GM21526 (cell line): Measurements from ENCODE around the gene PRPSAP1.

Experiments used
- ATAC-seq: cut with Tn5 transposase; IDR thresholded peaks from one replicate; pipeline ENCODE4 v1.9.1; 2021; ENCODE audit warnings: moderate library complexity; ENCODE audit not compliant: unreplicated experiment, low FRiP score

PRPSAP1 gene

DNA sequence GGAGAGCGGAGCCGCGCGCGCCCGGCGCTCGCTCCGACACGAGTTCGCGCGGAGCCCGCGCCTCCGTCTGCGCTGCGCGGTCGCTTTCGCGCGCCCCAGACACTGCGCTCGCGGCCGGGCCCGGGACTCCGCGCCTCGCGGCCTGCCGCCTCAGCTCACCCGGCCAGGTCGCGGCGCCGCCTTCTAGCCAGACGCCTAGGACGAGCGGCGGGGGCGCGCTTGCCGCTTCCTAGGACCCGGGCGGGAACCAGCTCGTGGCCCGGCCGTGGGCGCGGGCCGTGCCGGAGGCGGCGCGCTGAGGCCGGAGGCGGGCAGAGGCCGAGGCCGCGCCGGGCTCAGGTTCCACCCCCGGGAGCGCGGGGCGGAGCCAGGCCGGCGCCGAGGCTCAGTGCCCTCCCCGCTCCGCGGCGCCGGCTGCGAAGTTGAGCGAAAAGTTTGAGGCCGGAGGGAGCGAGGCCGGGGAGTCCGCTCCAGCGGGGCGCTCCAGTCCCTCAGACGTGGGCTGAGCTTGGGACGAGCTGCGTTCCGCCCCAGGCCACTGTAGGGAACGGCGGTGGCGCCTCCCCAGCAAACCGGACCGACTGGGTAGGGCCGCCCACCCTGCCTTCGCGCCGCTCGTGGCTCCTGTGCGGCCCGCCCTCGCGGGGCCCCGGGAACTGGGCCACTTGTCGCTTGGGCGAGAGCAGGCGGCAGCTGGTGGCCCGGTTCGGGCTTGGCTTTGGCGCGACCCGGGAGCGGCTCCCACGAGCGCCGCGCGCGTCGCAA lies 30.7 kb upstream of the PRPSAP1 start, which contains the start of gene SPHK1:
Gene SPHK1, plus strand, starts transcription at position 388 of the 765 bp plus-strand sequence. CDS start 1,036 bp downstream, outside the sequence.
- ATAC-seq: peak; percentile 47

DNA sequence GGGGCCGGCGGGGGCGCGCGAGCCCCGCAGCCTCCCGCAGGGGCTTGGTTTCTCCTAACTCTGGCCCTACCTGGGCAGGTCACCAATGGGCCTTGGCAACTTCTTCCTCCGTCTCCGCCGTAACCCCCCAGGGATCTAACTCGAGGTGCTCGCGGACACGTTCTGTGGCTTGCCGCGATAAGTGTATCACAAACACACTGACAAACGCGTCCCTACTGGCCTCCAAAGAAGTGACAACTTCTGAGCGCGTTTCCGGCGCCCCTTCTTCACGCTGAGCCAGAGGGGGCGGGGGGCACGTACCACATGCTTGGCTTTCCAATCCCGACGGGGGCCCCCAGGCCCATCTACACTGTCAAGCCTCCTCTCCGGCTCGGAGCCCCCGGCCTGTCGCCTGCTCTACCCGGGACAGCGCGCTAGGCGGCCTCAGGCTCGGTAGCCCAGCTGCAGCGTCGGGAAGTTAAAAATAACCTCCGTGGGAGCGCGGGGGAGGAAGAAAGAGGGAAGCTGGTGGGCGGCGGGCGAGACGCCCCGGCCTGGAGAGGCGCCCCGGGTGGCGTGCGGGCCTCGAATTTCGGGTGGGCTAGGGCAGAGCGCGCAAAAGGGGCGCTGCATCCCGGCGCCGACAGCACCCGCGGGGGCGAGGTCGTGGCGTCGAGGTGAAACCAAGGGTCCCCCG lies 30.0 kb upstream of the PRPSAP1 start:
- ATAC-seq: peak; percentile 30

- ATAC-seq: no peak
Observed at GRCh38 chr17:76382803-76383545, 29.3 kb upstream of the PRPSAP1 start.

DNA sequence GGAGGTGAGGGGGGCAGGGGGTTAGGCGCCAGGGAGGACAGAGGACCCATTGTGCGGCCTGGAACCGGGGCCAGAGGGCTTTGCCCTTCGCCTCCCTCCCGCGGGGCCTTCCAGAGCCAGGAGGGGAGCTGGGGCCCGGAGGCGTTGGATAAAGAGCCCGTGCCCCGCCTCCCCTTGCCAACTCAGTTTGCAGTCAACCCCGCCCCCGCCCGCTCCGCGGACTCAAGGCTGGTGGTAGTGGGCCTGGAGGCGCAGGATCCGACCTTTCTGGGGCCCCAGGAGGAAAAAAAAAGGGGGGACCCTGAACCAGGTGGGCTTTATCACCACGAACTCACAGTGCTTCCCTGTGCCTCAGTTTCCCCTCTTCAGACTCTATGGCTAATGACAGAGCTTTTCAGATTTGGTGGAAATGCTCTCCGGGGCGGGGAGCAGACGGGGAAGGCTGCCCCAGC lies 28.7 kb upstream of the PRPSAP1 start:
- no peak for ATAC-seq

DNA sequence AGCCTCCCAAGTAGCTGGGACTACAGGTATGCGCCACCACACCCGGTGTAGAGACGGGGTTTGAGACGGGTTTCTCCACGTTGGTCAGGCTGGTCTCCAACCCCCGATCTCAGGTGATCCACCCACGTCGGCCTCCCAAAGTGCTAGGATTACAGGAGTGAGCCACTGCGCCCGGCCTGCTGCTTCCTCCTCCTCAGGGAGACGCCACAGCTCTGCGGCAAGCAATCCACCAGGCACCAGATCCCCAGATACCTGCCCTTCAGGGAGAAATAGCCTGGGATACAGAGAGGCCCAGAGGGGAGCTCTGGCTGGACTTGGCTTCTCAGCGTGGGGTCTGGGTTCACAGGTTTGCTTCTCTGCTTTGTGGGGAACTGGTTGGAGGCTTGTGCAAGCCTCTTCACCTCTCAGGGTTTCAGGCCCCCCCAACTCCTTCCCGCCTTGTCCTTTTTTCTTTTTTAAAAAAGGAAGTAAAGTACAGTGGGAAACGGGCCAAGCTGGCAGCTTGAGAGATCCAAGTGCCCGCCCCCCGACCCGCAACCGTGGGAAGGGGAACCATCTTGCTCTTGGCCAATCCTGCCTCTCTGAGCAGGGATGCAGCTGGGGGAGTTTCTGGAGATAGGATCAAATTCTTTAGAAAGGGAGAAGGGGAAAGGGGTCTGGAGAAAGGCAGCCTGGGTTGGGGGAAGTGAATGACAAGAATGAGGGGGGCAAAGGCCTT lies 28.1 kb upstream of the PRPSAP1 start:
- ATAC-seq: no peak

DNA sequence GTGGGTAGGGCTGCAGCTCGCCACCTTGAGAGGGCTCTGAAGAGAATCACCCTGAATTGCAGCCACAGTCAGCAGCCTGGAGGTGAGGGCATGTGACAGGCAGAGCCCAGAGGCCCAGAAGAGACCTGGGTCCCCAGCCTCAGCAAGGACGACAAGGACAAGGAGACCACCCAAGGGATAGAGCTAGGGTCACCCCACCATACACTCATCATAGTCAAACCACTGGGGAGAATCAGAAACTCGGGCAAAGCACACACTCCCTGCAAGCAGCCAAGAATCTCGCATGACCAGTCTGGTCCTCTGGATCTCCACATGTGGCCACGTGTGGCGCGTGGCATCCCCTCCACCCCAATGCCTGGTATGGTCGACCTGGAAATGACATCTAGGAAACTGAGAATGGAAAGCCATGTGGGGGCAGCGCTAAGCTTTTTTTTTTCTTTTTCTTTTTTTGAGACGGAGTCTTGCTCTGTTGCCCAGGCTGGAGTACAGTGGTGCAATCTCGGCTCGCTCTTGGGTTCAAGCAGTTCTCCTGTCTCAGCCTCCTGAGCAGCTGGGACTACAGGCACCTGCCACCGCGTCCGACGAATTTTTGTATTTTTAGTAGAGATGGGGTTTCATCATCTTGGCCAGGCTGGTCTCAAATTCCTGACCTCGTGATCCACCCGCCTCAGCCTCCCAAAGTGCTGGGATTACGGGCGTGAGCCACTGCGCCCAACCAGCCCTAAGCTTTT lies 26.1 kb upstream of the PRPSAP1 start:
- no peak for ATAC-seq

DNA sequence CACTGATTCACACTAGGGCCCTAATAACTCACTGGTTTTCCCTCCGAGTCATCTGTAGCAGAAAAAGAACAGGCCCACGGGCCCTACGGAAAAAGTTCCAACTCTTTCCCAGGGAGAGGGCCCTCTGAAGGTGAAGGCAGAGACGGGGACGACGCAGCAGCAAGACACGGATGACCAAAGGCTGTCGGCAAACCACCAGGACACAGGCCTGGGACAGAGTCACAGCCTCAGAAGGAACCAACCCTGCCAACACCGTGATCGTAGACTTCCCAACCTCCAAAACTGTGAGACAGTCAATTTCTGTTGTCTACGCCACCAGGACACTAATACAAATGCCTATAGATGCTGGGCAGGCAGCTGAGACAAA lies 25.5 kb upstream of the PRPSAP1 start:
- ATAC-seq: no peak

GRCh38 chr17:76378548-76379274 lies 25.0 kb upstream of the PRPSAP1 start:
- no peak for ATAC-seq

GRCh38 chr17:76376318-76377133 lies 22.8 kb upstream of the PRPSAP1 start:
- ATAC-seq: no peak

DNA sequence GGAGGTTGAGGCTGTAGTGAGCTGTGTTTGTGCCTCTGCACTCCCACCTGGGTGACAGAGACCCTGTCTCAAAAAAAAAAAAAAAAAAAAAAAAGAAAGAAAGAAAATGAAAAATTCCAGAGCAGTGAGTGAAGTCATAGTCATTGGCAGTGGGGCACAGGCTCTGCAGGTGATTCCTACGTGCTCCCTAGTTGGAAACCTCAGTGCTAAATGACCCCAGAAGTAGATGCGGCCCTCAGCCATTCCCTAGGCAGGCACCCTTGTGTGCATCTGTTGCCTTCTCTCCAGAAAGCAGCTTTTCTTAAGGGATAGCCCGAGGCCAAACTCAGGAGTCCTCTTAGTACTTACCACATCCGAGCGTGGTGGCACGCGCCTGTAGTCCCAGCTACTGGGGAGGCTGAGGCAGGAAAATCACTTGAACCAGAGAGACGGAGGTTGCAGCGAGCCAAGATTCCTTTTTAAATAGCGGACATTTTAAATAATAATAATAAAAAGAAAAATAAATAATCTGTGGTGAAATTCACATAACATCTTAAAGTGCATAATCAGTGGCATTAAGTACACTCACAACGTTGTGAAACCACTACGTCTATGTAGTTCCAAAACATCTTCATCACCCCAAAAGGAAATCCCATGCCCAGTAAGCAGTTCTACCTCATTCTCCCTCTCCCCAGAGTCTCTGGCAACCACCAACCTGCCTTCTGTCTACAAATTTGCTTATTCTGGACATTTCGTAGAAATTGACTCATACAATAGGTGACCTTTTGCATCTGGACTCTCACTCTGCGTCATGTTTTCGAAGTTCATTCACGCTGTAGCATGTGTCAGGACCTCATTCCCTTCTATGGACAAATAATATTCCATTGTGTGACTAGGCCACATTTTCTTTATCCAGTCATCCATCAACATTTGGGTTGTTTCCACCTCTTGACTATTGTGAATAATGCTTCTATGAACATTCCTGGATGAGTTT lies 18.2 kb upstream of the PRPSAP1 start:
- ATAC-seq: no peak

DNA sequence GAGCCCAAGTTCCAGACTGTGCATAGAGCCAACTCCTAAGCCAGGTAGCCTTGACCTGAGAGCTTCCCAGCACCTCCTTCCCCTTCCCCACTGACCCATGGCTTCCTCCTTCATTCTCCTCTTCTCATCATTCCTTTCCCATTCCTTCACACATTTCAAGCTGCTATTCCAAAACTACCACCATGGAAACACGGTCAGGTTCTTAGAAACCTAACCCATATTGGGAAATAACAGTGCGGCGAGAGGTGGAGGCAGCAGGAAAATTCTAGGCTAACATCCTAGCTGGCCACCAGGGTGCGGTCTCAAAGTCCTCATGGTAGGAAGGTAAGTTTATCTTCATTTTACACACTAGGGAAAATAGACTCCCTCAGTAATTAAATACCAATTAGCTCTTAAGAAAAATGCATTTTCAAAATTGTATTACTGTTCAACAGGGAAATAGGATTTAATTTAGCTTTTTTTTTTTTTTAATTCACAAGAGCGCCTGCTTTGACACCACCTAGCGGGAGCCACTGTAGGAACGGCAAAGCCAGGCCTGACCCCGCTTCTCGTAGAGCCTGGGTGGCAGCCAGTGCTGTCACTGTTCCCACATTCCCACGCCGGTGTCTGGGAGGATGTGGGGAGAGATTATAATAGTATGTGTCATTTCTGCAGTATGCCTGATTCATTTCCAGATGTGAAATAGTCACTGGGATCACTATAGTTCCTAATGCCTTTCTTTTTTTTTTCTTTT lies 16.7 kb upstream of the PRPSAP1 start:
- ATAC-seq: no peak

DNA sequence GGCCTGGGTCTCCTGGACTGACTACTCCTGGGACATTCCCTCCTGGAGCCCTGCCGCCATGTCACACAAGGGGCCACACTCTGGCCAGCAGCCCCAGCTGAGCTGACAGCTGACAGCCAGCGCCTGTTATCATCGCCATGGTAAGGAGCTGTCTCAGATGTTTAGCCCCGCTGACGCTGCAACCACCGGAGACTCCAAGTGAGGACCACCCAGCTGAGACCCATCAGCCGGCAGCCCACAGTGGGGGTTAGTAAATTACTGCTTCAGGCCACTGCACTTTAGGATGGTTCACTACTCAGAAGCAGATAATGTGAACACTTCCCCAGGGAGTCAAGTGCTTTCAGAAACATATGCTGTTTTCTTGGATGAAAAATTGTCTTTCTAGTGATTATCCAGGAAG lies 16.1 kb upstream of the PRPSAP1 start:
- ATAC-seq: no peak

DNA sequence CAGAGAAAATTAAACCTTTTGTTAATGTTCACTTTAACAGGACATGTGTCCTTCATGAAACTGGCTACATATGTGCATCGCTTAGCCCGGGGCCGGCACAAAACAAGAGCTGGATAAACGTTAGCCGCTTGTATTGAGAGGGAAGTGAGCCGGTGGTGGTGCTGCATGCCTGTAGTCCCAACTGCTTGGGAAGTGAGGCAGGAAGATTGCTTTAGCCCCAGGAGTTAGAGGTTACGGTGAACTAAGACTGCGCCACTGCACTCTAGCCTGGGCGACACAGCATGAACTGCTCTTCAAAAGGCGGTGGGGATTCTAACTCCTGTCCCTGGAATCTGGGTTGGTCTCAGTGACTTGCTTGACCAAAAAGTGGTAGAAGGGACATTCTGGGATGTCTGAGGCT lies 15.7 kb upstream of the PRPSAP1 start:
- ATAC-seq: no peak

- no peak for ATAC-seq
Observed at GRCh38 chr17:76368545-76368944, 14.8 kb upstream of the PRPSAP1 start.

- ATAC-seq: no peak
Observed at GRCh38 chr17:76367642-76368041, 13.9 kb upstream of the PRPSAP1 start.

DNA sequence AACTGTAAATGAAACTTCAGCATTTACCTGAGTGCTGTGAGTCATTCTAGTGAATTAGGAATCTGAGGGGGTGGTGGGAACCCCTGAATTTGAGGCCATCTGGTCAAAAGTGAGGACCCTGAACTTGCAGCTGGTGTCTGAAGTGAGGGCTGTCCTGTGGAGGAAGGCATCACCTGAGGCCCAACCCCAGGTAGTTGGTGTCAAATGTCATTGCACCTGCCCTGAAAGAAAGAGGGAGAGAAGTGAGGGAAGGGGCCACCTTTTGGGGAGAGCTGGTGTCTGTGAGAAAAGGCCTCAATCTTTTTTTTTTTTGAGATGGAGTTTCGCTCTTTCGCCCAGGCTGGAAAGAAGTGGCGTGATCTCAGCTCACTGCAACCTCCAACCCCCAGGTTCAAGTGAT lies 12.5 kb upstream of the PRPSAP1 start:
- no peak for ATAC-seq
